ENCODE results near the gene RBM19. TPM values are rescaled to one million over a fixed set of nuclear protein-coding genes. Genes with fewer than 3 reads are reported as not detected.

Gene RBM19
- total RNA-seq, 1 experiment from 2014 or later = 35.7 TPM

DNA sequence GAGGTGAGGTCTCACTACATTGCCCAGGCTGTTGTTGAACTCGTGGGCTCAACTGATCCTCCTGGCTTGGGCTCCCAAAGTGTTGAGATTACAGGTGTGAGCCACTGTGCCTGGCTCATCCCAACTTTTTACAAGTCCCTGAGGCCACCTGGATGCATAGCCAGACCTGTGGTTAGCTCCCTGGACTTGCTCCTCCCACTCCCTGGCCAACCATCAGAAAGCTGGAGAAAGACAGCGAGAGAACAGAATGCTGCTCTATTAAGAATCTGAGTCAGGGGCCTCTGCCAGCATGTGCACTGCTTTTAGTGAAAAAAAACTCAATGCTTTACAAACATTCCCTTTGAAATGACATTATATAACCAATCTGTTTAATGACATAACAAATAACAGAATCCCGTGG is 78.2 kb downstream of the RBM19 start:
- no peaks in the 10 kb centered on the region for H3K27me3 ChIP-seq (replicated peaks; ENCODE audit: control insufficient read depth, insufficient read depth, low read length)
- no peaks in the 10 kb centered on the region for H3K4me1 Mint-ChIP-seq (ENCODE audit: low read depth, unreplicated experiment)
- no peaks in the 10 kb centered on the region for H3K4me1 ChIP-seq
- intact Hi-C loops (cut with micrococcal nuclease; ENCODE audit: unreplicated experiment) = no loop called here
- no peak overlapping the region for H3K4me3 ChIP-seq (ENCODE audit: low read depth, low read length)
- no peaks in the 10 kb centered on the region; the same call in 1 of the 2 replicates for H3K36me3 ChIP-seq (ENCODE audit: control insufficient read depth, insufficient read depth, low read length)
- no peak for TF ChIP-seq CTCF (IDR thresholded peaks at IDR 0.05; ENCODE audit: insufficient read depth in 1 of 2, low read depth in 1 of 2, low read length in 1 of 2, severe bottlenecking in 1 of 2, unreplicated experiment in 1 of 2)
- no peaks in the 10 kb centered on the region for H3K36me3 Mint-ChIP-seq (ENCODE audit: insufficient read depth, unreplicated experiment)
- no peaks in the 10 kb centered on the region for H3K9me3 ChIP-seq
- ChIA-PET POLR2A (no interaction called here), CTCF (interaction anchor here (0.7 kb wide), 1 partner anchor 74 kb away, joined by 3 read pairs; no protein-coding TSS in a partner anchor)
- no peak overlapping the region for H3K4me3 Mint-ChIP-seq (ENCODE audit: unreplicated experiment)
- BruUV-seq (replicated peaks) = no TSS peak
- no peak overlapping the region for H3K27ac Mint-ChIP-seq (ENCODE audit: unreplicated experiment)
- DNase-seq = no peak
- no peaks in the 10 kb centered on the region for H3K9me3 Mint-ChIP-seq (ENCODE audit: unreplicated experiment)
- no peaks in the 10 kb centered on the region for H3K27me3 Mint-ChIP-seq (ENCODE audit: insufficient read depth, unreplicated experiment)

GRCh38 chr12:113886721-113887120 is 79.4 kb downstream of the RBM19 start:
- H3K9me3 ChIP-seq = no peaks in the 10 kb centered on the region
- no peaks in the 10 kb centered on the region for H3K27me3 ChIP-seq (replicated peaks; ENCODE audit: control insufficient read depth, insufficient read depth, low read length)
- no peaks in the 10 kb centered on the region for H3K4me1 Mint-ChIP-seq (ENCODE audit: low read depth, unreplicated experiment)
- TF ChIP-seq CTCF (IDR thresholded peaks at IDR 0.05; ENCODE audit: insufficient read depth in 1 of 2, low read depth in 1 of 2, low read length in 1 of 2, severe bottlenecking in 1 of 2, unreplicated experiment in 1 of 2) = no peak
- no peak overlapping the region for H3K27ac Mint-ChIP-seq (ENCODE audit: unreplicated experiment)
- no peak overlapping the region for H3K4me3 ChIP-seq (ENCODE audit: low read depth, low read length)
- no peak overlapping the region for H3K4me3 Mint-ChIP-seq (ENCODE audit: unreplicated experiment)
- ChIA-PET CTCF (no interaction called here), POLR2A (no interaction called here)
- no peaks in the 10 kb centered on the region for H3K27me3 Mint-ChIP-seq (ENCODE audit: insufficient read depth, unreplicated experiment)
- no peaks in the 10 kb centered on the region for H3K9me3 Mint-ChIP-seq (ENCODE audit: unreplicated experiment)
- no peak for DNase-seq
- intact Hi-C loops (cut with micrococcal nuclease; ENCODE audit: unreplicated experiment) = no loop called here
- no peaks in the 10 kb centered on the region; the same call in 1 of the 2 replicates for H3K36me3 ChIP-seq (ENCODE audit: control insufficient read depth, insufficient read depth, low read length)
- H3K4me1 ChIP-seq = no peaks in the 10 kb centered on the region
- H3K36me3 Mint-ChIP-seq (ENCODE audit: insufficient read depth, unreplicated experiment) = no peaks in the 10 kb centered on the region
- BruUV-seq (replicated peaks) = no TSS peak

DNA sequence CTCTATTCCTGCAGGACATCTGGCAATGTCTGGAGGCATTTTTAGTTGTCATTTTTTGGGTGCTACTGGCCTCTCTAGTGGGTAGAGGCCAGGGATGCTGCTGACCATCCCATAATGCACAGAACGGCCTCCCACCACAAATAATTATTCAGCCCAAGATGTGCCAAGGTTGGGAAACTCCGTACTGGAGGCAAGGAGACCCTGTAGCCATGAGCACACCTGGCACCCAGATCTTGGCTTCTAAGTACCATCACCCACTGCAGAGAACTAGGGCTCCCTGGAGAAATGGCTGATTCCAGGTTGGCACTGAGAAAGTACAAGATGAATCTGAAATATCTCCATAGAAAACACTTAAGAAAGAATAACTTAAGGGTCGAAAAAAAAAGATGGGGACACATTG is 81.7 kb downstream of the RBM19 start:
- Mint-ChIP-seq H3K9me3 (ENCODE audit: unreplicated experiment) (no peaks in the 10 kb centered on the region), H3K27me3 (ENCODE audit: insufficient read depth, unreplicated experiment) (no peaks in the 10 kb centered on the region), H3K27ac (ENCODE audit: unreplicated experiment) (no peak overlapping the region), H3K36me3 (ENCODE audit: insufficient read depth, unreplicated experiment) (peaks cover 7% of the 10 kb centered on the region), H3K4me3 (ENCODE audit: unreplicated experiment) (no peak overlapping the region), H3K4me1 (ENCODE audit: low read depth, unreplicated experiment) (no peaks in the 10 kb centered on the region)
- Histone ChIP-seq H3K36me3 (ENCODE audit: control insufficient read depth, insufficient read depth, low read length) (no peaks in the 10 kb centered on the region; the same call in 1 of the 2 replicates), H3K9me3 (no peaks in the 10 kb centered on the region), H3K4me1 (no peaks in the 10 kb centered on the region), H3K4me3 (ENCODE audit: low read depth, low read length) (no peak overlapping the region), H3K27me3 (replicated peaks; ENCODE audit: control insufficient read depth, insufficient read depth, low read length) (no peaks in the 10 kb centered on the region)
- CTCF ChIA-PET = no interaction called here
- no peak for DNase-seq
- TF ChIP-seq CTCF (IDR thresholded peaks at IDR 0.05; ENCODE audit: insufficient read depth in 1 of 2, low read depth in 1 of 2, low read length in 1 of 2, severe bottlenecking in 1 of 2, unreplicated experiment in 1 of 2) = no peak
- POLR2A ChIA-PET = no interaction called here
- no TSS peak for BruUV-seq (replicated peaks)
- intact Hi-C loops (cut with micrococcal nuclease; ENCODE audit: unreplicated experiment) = no loop called here

Data from Caco-2 (cell line).